GM21723 (cell line): ENCODE data around the gene NDUFA13.
A peak's percentile ranks its signal among the peaks of the same experiment; 100 is the strongest.

Source experiments
- ATAC-seq: cut with Tn5 transposase; IDR thresholded peaks from one replicate; pipeline ENCODE4 v1.9.1; 2021; ENCODE audit warnings: mild to moderate bottlenecking, moderate library complexity; ENCODE audit not compliant: unreplicated experiment

The NDUFA13 gene

GRCh38 chr19:19488875-19489690 is 26.9 kb upstream of the NDUFA13 start:
- ATAC-seq: peak; percentile 53

- no peak for ATAC-seq
These were observed 26.2 kb upstream of the NDUFA13 start for GRCh38 chr19:19489804-19490204.

GRCh38 chr19:19490214-19490968 is 25.6 kb upstream of the NDUFA13 start:
- no peak for ATAC-seq

DNA sequence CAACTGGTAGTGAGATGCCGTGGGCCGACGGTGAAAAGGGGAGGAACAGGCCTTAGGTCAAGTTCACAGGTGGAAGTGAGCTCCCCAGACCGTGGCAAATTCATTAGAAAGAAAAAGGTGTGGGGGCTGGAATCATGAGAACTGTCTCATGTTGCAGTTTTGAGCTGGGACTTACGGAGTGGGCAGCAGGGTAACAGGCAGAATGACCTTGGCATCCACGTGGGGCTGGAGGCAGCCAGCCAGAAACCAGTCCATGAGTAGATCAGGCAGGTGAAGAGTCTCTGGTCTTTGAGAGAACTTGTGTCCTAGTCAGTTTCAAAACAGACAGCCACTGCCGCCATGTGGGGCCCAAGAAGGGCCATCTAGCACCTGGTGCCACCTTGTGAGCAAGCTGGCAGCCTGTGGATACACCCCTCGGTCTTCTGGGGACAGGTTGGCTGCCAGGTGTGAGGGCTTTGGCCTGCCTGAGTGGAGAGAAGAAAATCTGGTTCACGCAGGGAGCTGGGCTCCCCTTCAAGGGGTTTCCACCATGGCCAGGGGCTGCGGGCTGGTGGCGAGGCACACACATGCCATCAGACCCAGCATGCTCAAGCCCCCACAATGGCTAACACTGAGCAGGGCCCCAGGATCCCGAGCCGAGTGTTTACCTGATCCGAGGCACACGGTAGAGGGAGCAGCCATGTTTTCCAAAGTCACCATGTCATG is 24.6 kb upstream of the NDUFA13 start:
- no peak for ATAC-seq

GRCh38 chr19:19492026-19492610 is 23.9 kb upstream of the NDUFA13 start:
- no peak for ATAC-seq

- no peak for ATAC-seq
These were observed 22.0 kb upstream of the NDUFA13 start for GRCh38 chr19:19493841-19494546.

DNA sequence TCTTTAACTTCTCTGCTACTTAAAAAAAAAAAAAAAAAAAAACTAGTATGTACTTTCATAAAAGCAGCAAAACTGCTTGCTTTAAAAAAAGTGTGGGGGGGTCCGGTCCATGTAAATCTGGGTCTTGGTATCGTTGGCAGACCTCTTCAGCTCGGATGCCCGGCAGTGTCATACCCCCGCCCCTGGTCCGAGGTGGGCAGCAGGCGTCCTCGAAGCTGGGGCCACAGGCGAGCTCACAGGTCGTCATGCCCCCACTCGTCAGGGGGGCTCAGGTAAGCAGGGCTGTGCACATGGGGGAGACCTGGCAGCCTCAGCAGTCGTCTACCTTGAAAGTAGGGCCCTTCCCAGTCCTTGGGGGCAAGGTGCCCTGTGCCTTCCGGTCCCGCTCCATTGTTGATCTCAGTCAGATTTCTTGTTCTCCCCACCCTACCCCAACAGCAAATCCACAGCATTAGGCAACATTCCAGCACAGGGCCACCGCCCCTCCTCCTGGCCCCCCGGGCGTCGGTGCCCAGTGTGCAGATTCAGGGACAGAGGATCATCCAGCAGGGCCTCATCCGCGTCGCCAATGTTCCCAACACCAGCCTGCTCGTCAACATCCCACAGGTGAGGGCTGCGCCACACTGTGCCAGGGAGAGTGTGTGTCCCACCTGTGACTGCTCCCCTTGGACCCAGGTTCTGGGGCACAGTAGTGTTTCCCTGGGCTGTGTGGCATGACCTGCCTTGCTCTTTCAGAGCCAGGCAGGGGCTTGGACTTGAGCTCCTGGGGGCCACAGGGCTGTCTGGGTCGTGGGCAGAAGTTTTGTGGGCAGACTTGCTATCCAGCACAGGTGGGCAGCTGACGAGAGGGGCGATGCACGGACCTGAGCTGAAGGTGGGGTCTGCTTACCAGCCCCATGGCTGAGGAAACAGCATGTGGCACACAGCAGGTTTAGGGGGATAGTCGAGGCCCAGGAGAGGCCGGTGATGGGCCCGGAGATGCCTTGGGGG is 20.1 kb upstream of the NDUFA13 start:
- no peak for ATAC-seq

GRCh38 chr19:19498255-19498991 is 17.6 kb upstream of the NDUFA13 start:
- no peak for ATAC-seq

GRCh38 chr19:19499272-19499995 is 16.6 kb upstream of the NDUFA13 start:
- no peak for ATAC-seq

DNA sequence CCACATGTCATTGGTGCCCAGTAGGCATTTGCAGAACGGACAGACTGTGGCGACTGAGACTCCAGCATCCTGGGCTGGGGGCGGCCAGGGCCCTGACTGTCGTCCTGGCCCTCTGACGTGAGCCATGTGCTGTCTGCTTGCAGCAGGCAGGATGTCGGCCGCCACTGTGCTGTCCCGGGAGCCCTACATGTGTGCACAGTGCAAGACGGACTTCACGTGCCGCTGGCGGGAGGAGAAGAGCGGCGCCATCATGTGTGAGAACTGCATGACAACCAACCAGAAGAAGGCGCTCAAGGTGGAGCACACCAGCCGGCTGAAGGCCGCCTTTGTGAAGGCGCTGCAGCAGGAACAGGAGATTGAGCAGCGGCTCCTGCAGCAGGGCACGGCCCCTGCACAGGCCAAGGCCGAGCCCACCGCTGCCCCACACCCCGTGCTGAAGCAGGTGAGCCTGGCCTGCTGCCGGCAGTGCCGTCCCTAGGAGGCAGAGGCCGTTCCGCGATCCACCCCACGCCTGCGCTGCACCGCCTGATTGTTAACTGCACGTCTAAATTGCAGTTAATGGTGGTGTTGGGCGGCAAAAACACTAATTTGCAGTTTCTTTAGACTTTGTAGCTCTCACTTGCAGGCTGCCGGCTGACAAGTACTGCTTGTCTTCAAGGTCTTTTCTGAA is 14.9 kb upstream of the NDUFA13 start:
- no peak for ATAC-seq

- ATAC-seq: no peak
These were observed 14.2 kb upstream of the NDUFA13 start for GRCh38 chr19:19501798-19502197.

DNA sequence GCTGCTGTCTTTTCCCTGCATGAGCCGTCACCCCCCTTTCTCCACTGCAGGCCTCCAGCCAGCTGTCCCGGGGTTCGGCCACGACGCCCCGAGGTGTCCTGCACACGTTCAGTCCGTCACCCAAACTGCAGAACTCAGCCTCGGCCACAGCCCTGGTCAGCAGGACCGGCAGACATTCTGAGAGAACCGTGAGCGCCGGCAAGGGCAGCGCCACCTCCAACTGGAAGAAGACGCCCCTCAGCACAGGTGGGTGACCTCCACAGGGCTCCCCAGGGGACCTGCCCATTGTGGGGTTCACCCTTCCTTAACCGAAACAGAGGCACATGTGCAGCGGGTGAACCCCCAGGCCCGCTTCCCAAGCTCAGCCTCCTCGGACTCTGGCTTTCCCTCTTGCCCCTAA is 13.7 kb upstream of the NDUFA13 start:
- no peak for ATAC-seq

GRCh38 chr19:19502808-19503602 is 13.0 kb upstream of the NDUFA13 start:
- ATAC-seq: no peak

GRCh38 chr19:19504754-19505668 is 11.0 kb upstream of the NDUFA13 start:
- ATAC-seq: no peak

- ATAC-seq: no peak
These were observed 10.2 kb upstream of the NDUFA13 start for GRCh38 chr19:19505669-19506326.
